Activated gamma-delta T cell treated with Interleukin-2 at 50 U/mL for 16 hours (primary cell): ENCODE results near the gene SYT11.
"Not testable (repeated sequence)": the region's sequence is repeated elsewhere in the genome, so short reads cannot be mapped to it uniquely, and the experiment has no call there.

Experiments used
- DNase-seq: peaks from one replicate; pipeline ENCODE4 v3.0.0-alpha.2; 2020

Gene SYT11

DNA sequence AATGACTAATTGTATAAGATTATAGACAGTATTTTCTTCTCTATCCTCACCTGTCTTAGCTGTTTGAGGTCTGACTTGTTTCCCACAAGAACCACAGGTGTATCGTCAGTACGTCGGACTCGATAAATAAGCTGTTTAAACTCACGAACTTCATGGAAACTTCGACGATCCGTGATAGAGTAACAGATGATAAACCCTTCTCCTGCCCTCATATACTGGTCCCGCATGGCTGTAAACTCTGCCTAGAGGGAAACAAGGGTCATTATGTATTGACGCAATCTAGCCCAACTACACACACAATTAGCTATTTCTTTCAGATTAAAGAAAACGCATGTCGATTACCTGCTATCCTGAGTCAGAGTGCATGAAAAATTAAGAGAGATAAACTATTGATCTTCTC lies 44.9 kb downstream of the SYT11 start:
- no peak for DNase-seq

DNA sequence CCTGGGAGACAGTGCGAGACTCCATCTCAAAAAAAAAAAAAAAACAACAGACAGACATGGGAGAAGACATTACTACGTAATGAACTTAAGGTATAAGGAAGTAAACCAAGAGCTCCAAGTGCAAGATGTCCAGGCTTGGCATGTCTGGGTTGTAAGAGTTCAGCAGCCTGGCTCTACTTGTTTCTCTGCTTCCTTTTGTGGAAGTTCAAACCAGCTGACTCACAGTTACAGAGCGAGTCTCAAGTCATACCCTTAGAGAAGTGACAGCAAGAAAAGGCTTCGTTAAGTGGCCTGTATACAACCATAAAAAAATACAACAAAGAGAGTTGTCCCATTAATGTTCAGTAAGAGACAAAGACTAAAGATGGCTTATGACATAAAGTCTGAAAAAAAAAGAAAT lies 50.5 kb downstream of the SYT11 start:
- DNase-seq = no peak

- no peak for DNase-seq
These were observed 51.3 kb downstream of the SYT11 start for GRCh38 chr1:155910621-155911121.

DNA sequence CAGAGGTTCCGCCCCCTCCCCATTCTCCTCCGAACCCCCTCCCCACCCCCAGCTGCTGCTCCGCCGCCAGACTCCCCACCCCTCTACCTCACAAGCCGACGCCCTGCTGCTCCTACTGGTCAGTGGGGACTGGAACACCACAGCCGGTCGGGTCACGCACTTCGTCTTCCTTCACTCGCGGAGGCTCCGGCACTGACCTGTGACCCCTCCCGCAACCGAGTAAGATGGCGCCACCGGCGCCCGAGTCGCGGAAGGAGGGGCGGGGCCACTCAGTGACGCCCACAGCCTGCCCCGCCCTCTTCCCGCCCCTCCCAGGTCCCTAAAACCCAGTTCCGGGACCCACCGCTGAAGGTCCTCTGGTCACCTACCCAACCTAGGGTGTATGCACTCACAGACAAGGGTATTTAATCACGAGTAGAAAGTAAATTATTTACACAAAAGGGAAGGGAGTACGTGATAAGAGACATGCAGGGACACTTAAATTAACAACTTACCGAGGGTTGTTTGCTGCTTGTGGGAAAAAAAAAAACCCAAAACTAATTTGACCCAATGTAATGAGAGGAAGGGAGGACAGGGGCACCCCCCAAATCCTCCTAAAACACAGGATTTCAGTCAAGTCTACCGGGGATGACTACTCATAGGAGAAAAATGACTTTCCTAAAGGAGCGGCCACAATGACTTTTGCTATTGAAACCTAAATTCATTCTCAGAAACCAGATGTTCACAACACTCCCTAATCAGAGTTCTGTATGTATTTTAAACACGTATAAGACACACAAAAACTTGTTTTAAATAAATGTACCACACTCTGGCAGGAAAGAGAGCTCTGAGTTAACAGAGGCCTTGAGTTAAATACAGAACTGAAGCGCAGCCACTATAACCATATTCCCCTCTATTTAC lies 52.0 kb downstream of the SYT11 start, which contains the start of gene RIT1:
Gene RIT1, minus strand, starts transcription at position 194 of the 900 bp plus-strand sequence. CDS start 588 bp downstream, outside the sequence.
- peak; percentile 86 for DNase-seq

- DNase-seq = no peak
These were observed 52.7 kb downstream of the SYT11 start for GRCh38 chr1:155912056-155912536.

- no peak for DNase-seq
These were observed 54.8 kb downstream of the SYT11 start for GRCh38 chr1:155913969-155914757.

DNA sequence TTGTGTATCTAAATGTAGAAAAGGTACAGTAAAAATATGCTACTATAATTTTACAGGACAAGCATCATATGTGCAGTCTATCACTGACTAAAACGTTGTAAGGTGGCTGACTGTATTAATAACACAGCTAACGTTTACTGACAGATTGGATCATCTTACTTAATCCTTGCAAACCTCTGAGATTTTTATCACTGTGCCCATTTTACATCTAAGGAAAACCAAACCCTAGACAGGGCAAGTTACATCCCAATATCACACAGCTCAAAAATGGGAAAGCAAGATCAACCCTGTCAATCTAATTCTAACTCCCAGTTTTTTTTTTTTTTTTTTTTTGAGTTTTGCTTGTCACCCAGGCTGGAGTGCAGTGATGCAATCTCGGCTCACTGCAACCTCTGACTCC lies 59.3 kb downstream of the SYT11 start:
- DNase-seq = no peak

GRCh38 chr1:155919801-155920200 lies 60.4 kb downstream of the SYT11 start:
- no peak for DNase-seq

DNA sequence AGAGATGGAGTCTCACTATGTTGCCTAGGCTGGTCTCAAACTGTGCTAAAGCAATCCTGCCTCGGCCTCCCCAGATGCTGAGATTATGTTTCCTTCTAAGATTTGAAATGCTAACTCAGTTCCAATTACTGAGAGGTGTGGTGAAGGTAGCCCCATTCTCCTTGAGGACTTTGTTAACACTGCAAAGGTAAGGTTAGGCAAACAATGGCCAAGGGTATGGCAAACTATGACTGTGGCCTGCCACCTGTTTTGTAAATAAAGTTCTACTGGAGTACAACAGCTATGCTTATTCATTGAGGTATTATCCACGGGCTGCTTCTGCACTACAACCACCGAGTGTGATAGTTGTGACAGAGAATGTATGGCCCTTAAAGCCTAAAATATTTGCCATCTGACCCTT lies 61.4 kb downstream of the SYT11 start:
- DNase-seq = no peak

- no peak for DNase-seq
These were observed 66.1 kb downstream of the SYT11 start for GRCh38 chr1:155925506-155925905.

DNA sequence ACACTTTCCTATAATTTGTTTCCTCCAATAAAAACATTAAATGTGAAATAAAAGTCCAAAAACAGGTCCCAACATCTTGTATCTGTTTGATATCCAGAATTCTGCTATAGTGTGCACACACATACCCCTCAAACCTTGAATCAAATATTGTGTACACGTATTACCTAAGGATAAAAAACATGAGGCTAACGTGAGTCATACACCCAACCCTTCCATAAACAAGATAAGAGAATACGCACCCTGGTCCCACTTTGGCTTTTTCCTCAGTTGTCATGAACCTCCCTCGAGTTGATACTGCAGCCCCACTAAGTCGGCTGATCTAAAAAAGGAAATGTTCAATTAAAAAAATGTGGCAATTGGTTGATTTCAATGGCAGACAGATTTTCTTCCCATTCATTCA lies 69.7 kb downstream of the SYT11 start:
- no peak for DNase-seq

DNA sequence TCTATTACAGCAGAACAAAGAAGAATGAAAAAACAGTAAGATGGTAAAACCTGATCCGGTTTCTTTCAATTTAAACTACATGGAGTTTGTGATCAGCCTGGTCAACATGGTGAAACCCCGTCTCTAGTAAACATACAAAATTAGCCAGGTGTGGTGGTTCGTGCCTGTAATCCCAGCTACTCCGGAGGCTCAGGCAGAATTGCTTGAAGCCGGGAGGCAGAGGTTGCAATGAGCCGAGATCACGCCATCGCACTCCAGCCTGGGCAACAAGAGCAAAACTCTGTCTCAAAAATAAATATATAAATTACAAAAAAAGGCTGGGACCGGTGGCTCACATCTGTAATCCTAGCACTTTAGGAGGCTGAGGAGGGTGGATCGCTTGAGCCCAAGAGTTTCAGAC lies 71.4 kb downstream of the SYT11 start:
- not testable (repeated sequence) for DNase-seq

- DNase-seq = no peak
These were observed 72.1 kb downstream of the SYT11 start for GRCh38 chr1:155931332-155932038.

DNA sequence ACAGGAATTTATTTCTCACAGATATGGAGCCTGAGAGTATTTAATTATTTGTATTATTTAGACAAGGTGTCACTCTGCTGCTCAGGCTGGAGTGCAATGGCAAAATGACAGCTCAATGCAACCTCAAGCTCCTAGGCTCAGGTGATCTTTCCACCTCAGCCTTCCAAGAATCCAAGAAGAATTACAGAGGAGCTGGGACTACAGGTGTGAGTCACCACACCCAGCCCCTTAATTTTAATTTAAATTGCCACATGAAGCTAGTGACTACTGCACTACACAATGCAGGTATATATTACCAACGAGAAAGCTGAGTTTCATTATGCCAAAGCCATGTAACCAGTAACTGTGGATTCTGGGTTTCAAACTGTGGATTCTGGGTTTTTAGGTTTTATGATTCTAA lies 72.7 kb downstream of the SYT11 start:
- DNase-seq = no peak

- DNase-seq = no peak
These were observed 73.1 kb downstream of the SYT11 start for GRCh38 chr1:155932487-155932886.

DNA sequence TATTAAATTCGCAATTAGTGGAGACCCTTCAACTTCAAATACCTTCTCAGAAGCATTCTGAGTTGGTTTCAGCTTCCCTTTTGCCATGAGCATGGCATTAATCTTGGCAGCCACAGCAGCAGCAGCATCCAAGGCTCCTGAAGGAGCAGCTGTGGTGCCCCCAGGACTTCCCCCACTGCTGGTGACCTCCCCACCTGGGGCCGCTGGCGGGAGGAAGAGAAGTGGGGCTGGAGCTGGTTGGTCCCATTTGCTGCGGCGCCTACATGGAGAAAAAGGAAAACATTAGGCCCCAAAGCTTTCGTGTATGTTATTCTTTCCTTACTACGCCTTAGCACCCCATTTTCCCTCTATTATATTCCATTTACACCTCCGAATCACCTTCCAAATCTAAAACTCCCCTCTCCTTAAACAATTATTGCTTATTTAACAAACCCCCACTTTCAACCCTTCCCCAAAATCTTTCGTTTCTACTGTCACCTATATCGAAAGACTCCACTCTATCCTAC lies 74.3 kb downstream of the SYT11 start:
- DNase-seq = no peak

- peak; percentile 93 for DNase-seq
These were observed 74.9 kb downstream of the SYT11 start, which contains the start of gene KHDC4 for GRCh38 chr1:155934097-155934935. TSS of gene KHDC4 (minus strand) at chr1:155934413. CDS start at chr1:155934373, 40 bp downstream.
